ENCODE data around the gene GPR39. TPM values are rescaled to one million over a fixed set of nuclear protein-coding genes. Genes with fewer than 3 reads are reported as not detected.

GPR39 gene
- total RNA-seq, 2 donors from 2014 or later = 3.6 to 5.3 TPM

DNA sequence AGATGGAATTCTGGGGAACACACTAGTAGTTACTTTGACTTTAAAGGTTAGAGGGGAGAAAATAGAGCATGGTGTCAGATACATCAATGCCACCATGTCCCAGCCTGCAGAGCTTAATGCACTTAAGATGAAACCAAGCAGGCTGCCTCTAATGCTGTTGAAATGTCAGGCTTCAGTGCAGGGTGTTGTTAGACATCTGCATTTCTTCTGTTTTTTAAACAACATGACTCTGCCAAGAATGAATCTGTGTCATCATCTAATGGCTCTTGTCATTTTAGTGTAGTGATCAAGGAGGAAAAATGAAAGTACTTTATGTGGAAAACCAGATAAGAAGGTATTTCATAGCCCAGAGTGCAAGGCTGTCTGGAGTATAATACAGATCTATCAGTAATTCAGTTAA lies 223.5 kb downstream of the GPR39 start:
- TF ChIP-seq POLR2AphosphoS5 (IDR thresholded peaks at IDR 0.05) (no peak), POLR2A (IDR thresholded peaks at IDR 0.05) (no peak)
- TF ChIP-seq, protein P1, sequence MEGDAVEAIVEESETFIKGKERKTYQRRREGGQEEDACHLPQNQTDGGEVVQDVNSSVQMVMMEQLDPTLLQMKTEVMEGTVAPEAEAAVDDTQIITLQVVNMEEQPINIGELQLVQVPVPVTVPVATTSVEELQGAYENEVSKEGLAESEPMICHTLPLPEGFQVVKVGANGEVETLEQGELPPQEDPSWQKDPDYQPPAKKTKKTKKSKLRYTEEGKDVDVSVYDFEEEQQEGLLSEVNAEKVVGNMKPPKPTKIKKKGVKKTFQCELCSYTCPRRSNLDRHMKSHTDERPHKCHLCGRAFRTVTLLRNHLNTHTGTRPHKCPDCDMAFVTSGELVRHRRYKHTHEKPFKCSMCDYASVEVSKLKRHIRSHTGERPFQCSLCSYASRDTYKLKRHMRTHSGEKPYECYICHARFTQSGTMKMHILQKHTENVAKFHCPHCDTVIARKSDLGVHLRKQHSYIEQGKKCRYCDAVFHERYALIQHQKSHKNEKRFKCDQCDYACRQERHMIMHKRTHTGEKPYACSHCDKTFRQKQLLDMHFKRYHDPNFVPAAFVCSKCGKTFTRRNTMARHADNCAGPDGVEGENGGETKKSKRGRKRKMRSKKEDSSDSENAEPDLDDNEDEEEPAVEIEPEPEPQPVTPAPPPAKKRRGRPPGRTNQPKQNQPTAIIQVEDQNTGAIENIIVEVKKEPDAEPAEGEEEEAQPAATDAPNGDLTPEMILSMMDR (IDR thresholded peaks at IDR 0.05) = no peak
- intact Hi-C loops (cut with DNase I) = loop anchor here (10.0 kb wide), 1 partner anchor 925 kb away; the partner anchor contains the start of gene NCKAP5
- H3K4me1 ChIP-seq (replicated peaks) = no peaks in the 10 kb centered on the region
- H3K9me3 ChIP-seq = no peaks in the 10 kb centered on the region
- no peak for DNase-seq (ENCODE audit: low spot score)
- H3K4me3 ChIP-seq = no peak overlapping the region
- H3K27ac ChIP-seq = no peak overlapping the region
- no peaks in the 10 kb centered on the region for H3K36me3 ChIP-seq
- H3K27me3 ChIP-seq (replicated peaks; ENCODE audit: insufficient read depth) = no peaks in the 10 kb centered on the region

DNA sequence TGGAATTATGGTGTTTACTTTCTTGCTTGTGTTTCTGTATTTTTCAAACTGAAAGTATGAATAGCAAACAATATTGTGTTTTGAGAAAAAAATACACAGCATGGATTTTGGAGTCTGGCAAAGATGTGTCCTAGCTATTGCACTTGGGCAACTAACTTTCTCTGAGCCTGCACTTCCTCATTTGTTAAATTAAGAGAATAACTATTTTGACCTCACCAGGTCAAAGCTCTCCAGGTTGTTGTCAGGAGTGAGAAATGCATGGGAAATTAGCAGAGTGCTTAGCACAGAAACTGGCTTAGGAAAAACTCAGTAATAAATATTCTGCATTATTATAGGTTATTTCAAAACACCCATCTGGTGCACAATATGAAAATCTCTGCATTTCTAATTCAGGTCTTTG lies 225.2 kb downstream of the GPR39 start:
- TF ChIP-seq POLR2AphosphoS5 (IDR thresholded peaks at IDR 0.05) (no peak), POLR2A (IDR thresholded peaks at IDR 0.05) (no peak)
- TF ChIP-seq, protein P1 (IDR thresholded peaks at IDR 0.05) = no peak
- intact Hi-C loops (cut with DNase I) = loop anchor here (10.0 kb wide), 1 partner anchor 923 kb away; the partner anchor contains the start of gene NCKAP5
- Histone ChIP-seq H3K9me3 (no peaks in the 10 kb centered on the region), H3K27me3 (replicated peaks; ENCODE audit: insufficient read depth) (no peaks in the 10 kb centered on the region), H3K27ac (no peak overlapping the region), H3K4me3 (no peak overlapping the region), H3K4me1 (replicated peaks) (no peaks in the 10 kb centered on the region), H3K36me3 (no peaks in the 10 kb centered on the region)
- DNase-seq (ENCODE audit: low spot score) = no peak

DNA sequence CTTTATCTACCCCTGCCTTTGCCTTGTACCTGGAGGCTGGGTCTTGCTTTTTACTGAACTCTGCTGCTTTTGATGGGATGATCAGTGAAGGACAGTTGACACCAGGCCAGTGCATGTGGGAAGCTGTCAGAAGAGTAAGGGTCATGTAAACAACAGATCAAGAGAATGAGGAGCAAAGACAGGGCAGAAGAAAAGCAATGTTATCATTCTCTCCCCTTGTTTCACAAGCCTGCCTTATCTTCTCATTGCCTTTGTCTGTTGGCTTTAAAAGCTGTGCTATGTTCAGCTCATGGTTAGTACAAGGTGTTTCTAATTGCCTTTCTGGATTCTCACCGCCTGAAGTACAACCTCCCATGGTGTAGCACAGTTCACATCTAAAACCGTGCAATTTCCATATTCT lies 225.8 kb downstream of the GPR39 start:
- WGBS = 71% methylated on average over 2 of the region's 2 CpGs

DNA sequence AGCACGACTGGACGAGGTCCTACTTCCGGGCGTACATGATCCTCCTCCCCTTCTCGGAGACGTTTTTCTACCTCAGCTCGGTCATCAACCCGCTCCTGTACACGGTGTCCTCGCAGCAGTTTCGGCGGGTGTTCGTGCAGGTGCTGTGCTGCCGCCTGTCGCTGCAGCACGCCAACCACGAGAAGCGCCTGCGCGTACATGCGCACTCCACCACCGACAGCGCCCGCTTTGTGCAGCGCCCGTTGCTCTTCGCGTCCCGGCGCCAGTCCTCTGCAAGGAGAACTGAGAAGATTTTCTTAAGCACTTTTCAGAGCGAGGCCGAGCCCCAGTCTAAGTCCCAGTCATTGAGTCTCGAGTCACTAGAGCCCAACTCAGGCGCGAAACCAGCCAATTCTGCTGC lies 228.6 kb downstream of the GPR39 start:
- WGBS = 94% methylated on average over 35 of the region's 35 CpGs
- DNase-seq (ENCODE audit: low spot score) = no peak
- no peak overlapping the region for H3K27ac ChIP-seq
- no peaks in the 10 kb centered on the region for H3K27me3 ChIP-seq (replicated peaks; ENCODE audit: insufficient read depth)
- no peak overlapping the region for H3K4me3 ChIP-seq
- intact Hi-C loops (cut with DNase I) = loop anchor here (10.0 kb wide), 1 partner anchor 920 kb away; the partner anchor contains the start of gene NCKAP5
- TF ChIP-seq, protein P1 (IDR thresholded peaks at IDR 0.05) = no peak
- no peak for TF ChIP-seq POLR2A (IDR thresholded peaks at IDR 0.05)
- no peak for TF ChIP-seq POLR2AphosphoS5 (IDR thresholded peaks at IDR 0.05)
- H3K4me1 ChIP-seq (replicated peaks) = no peaks in the 10 kb centered on the region
- H3K36me3 ChIP-seq = no peaks in the 10 kb centered on the region
- no peaks in the 10 kb centered on the region for H3K9me3 ChIP-seq

More for the DNA sequence above, 225.8 kb downstream of the GPR39 start:
- Histone ChIP-seq H3K4me3 (no peak overlapping the region), H3K27ac (no peak overlapping the region), H3K27me3 (replicated peaks; ENCODE audit: insufficient read depth) (no peaks in the 10 kb centered on the region), H3K9me3 (no peaks in the 10 kb centered on the region), H3K36me3 (no peaks in the 10 kb centered on the region), H3K4me1 (replicated peaks) (no peaks in the 10 kb centered on the region)
- DNase-seq (ENCODE audit: low spot score) = no peak
- TF ChIP-seq POLR2AphosphoS5 (IDR thresholded peaks at IDR 0.05) (no peak), POLR2A (IDR thresholded peaks at IDR 0.05) (no peak)
- TF ChIP-seq, protein P1 (IDR thresholded peaks at IDR 0.05) = no peak
- intact Hi-C loops (cut with DNase I) = loop anchor here (10.0 kb wide), 1 partner anchor 922 kb away; the partner anchor contains the start of gene NCKAP5
